WI38 (cell line): ENCODE results near the gene ZNF302.
"Not testable (repeated sequence)": the region's sequence is repeated elsewhere in the genome, so short reads cannot be mapped to it uniquely, and the experiment has no call there.

ENCODE experiments used
- H3K4me3 ChIP-seq: 2 replicates; pipeline ENCODE4 v1.5.1; 2011; ENCODE audit warnings: low read depth, mild to moderate bottlenecking, control low read depth, low read length
- CTCF ChIP-seq: IDR thresholded peaks from 2 replicates; pipeline ENCODE4 v1.5.1; 2012; ENCODE audit warnings: low read depth, mild to moderate bottlenecking, control low read depth, low read length

The ZNF302 gene

GRCh38 chr19:34675250-34675649 is 2.2 kb upstream of the ZNF302 start:
- no peak for TF ChIP-seq CTCF
- H3K4me3 ChIP-seq = no peak overlapping the region

GRCh38 chr19:34675919-34676318 is 1.6 kb upstream of the ZNF302 start:
- TF ChIP-seq CTCF = no peak
- no peak overlapping the region for H3K4me3 ChIP-seq

- H3K4me3 ChIP-seq = peak within 1 kb of the TSS; percentile 71
- TF ChIP-seq CTCF = no peak
These were observed 637 bp upstream of the ZNF302 start, which contains the start of gene SCGB2B2 for GRCh38 chr19:34676697-34677385. Gene SCGB2B2, minus strand, starts transcription at chr19:34677159. Its CDS starts 82,596 bp downstream, at chr19:34594563.

GRCh38 chr19:34678085-34678412 is 571 bp downstream of the ZNF302 start:
- H3K4me3 ChIP-seq = peak overlapping the region; percentile 71
- no peak for TF ChIP-seq CTCF

- TF ChIP-seq CTCF = no peak
- peak overlapping the region; percentile 71 for H3K4me3 ChIP-seq
These were observed 943 bp downstream of the ZNF302 start for GRCh38 chr19:34678421-34678820.

GRCh38 chr19:34681478-34681877 is 4.0 kb downstream of the ZNF302 start:
- no peak for TF ChIP-seq CTCF
- no peak overlapping the region for H3K4me3 ChIP-seq

GRCh38 chr19:34685266-34685665 is 7.8 kb downstream of the ZNF302 start:
- not testable (repeated sequence) for H3K4me3 ChIP-seq

GRCh38 chr19:34686455-34686854 is 9.0 kb downstream of the ZNF302 start:
- no peak for TF ChIP-seq CTCF
- no peak overlapping the region for H3K4me3 ChIP-seq
